Stimulated activated naive CD8-positive, alpha-beta T cell treated with anti-CD3 and anti-CD28 coated beads, Interleukin-15, amount 100 ng/mL, for 72 hours (primary cell): ENCODE results near the gene DCTN5.

Source experiments
- ATAC-seq: fragments of 150-1000 bp; cut with Tn5 transposase; 2 replicates; pipeline ENCODE4 v1.10.0; 2021; ENCODE audit warnings: mild to moderate bottlenecking, moderate library complexity
- DNase-seq, 2 donors: peaks; one replicate each; pipeline ENCODE4 v3.0.0; 2021 to 2022
- H3K27ac Mint-ChIP-seq, 2 donors: one replicate each; pipeline ENCODE4 v1.8.0; 2022; ENCODE audit warnings: mild to moderate bottlenecking in 2 of 2, mixed read lengths in 2 of 2, moderate library complexity in 2 of 2
- H3K27me3 Mint-ChIP-seq: one replicate; pipeline ENCODE4 v1.8.0; 2022; ENCODE audit warnings: mixed read lengths
- H3K4me1 Mint-ChIP-seq: one replicate; pipeline ENCODE4 v1.8.0; 2022; ENCODE audit warnings: mild to moderate bottlenecking, mixed read lengths
- H3K4me3 Mint-ChIP-seq, 2 donors: one replicate each; pipeline ENCODE4 v1.8.0; 2022; ENCODE audit warnings: mild to moderate bottlenecking in 2 of 2, mixed read lengths in 2 of 2, moderate library complexity in 1 of 2
- H3K9me3 Mint-ChIP-seq, 2 donors: one replicate each; pipeline ENCODE4 v1.8.0; 2022; ENCODE audit warnings: mixed read lengths in 2 of 2

The DCTN5 gene

GRCh38 chr16:23724785-23725131 lies 83.5 kb downstream of the DCTN5 start:
- H3K9me3 Mint-ChIP-seq: peaks cover 9% of the 10 kb centered on the region in 2 donors
- H3K27me3 Mint-ChIP-seq: peaks cover 31% of the 10 kb centered on the region
- ATAC-seq (no peak), DNase-seq (no peak)
- peaks cover 6% of the 10 kb centered on the region for H3K4me1 Mint-ChIP-seq
- H3K4me3 Mint-ChIP-seq: no peak overlapping the region
- no peak overlapping the region for H3K27ac Mint-ChIP-seq

GRCh38 chr16:23726710-23727109 lies 85.4 kb downstream of the DCTN5 start:
- Mint-ChIP-seq H3K9me3 (peaks cover 9% of the 10 kb centered on the region in 2 donors), H3K27ac (no peak overlapping the region), H3K4me3 (no peak overlapping the region), H3K27me3 (peaks cover 30% of the 10 kb centered on the region), H3K4me1 (peaks cover 6% of the 10 kb centered on the region)
- ATAC-seq: no peak
- no peak for DNase-seq
